ENCODE measurements around the gene GPI.
"Not testable (repeated sequence)": the region's sequence is repeated elsewhere in the genome, so short reads cannot be mapped to it uniquely, and the experiment has no call there.

Gene GPI

GRCh38 chr19:34365463-34366401 lies 736 bp downstream of the GPI start:
- FAIRE-seq = no peak

GRCh38 chr19:34366738-34367623 lies 2.0 kb downstream of the GPI start:
- no peak for DNase-seq (ENCODE audit: extremely low spot score, insufficient read length, low read depth)
- FAIRE-seq = no peak

More at GRCh38 chr19:34365463-34366401, 736 bp downstream of the GPI start:
- no peak for DNase-seq (ENCODE audit: extremely low spot score, insufficient read length, low read depth)

GRCh38 chr19:34367624-34367957 lies 2.6 kb downstream of the GPI start:
- FAIRE-seq = no peak
- DNase-seq (ENCODE audit: extremely low spot score, insufficient read length, low read depth) = no peak

- DNase-seq (ENCODE audit: extremely low spot score, insufficient read length, low read depth) (no peak), FAIRE-seq (no peak)
Measured at GRCh38 chr19:34368338-34368737, 3.3 kb downstream of the GPI start.

DNA sequence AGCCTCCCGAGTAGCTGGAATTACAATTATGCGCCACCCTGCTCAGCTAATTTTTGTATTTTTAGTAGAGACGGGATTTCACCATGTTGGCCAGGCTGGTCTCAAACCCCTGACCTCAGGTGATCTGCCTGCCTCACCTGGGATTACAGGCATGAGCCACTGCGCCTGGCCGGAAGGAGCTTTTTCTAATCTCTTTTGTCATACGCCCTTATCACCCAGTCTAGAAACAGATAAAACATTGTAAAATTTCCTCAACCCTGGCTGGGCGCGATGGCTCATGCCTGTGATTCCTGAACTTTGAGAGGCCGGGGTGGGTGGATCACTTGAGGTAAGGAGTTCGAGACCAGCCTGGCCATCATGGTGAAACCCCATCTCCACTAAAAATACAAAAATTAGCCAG lies 4.2 kb downstream of the GPI start:
- not testable (repeated sequence) for DNase-seq (ENCODE audit: extremely low spot score, insufficient read length, low read depth); FAIRE-seq

DNA sequence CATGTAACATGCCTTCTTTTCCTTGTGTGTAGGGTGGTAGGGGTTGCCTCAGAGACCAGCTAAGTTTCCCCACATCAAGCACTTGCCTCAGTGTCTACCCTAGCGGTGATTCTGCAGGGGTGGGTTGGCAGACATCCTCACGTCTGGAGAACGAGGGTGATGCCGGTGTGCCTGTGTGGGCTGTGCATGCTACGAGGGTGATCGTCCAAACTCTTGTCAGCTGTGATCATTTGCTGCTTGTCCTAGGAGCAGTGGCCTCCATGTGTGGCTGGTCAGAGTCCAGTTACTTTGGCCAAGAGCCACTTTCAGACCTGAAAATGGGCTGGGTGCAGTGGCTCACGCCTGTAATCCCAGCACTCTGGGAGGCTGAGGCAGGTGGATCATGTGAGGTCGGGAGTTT lies 5.1 kb downstream of the GPI start:
- FAIRE-seq = no peak
- no peak for DNase-seq (ENCODE audit: extremely low spot score, insufficient read length, low read depth)

DNA sequence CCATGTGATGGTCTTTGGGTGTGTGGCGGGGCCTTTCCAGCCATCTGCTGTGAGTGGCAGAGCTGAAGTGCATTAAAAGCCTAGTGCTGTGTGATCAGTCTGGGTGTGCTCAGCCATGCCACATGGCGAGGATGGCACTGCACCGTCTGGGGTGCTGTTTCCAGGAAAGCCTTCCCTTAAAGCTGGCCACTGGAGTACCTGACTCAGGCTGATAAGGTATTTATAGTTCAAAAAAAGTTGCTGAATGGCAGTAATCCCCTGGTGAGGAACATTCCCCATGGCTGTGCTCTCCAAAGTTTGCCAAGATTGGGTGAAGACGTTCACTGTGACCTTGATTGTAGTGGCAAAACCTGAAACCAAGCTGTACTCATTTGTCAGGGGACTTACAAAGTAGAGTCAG lies 6.0 kb downstream of the GPI start:
- FAIRE-seq (no peak), DNase-seq (ENCODE audit: extremely low spot score, insufficient read length, low read depth) (no peak)

- FAIRE-seq = no peak
- DNase-seq (ENCODE audit: extremely low spot score, insufficient read length, low read depth) = no peak
Measured at GRCh38 chr19:34373601-34374288, 8.7 kb downstream of the GPI start.

DNA sequence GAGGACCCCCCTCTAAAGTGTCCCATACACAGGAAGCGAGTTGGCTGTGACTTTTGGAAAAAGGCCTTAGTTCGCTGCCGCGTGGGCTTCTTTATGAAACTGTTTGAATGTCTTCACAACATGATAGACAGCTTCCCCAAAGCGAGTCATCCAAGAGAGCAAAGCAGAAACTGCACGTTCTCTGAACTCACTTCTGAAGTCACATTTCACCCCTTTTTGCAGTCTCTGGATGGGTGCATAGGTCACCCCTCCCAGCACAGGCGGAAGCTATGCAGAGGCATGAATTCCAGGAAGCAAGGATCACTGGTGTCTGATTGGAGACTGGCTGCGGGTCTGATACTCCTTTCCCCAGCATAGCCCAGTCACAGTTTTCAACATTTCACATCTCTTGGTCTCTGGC lies 10.6 kb downstream of the GPI start:
- DNase-seq (ENCODE audit: extremely low spot score, insufficient read length, low read depth) = no peak
- FAIRE-seq = no peak

- FAIRE-seq = no peak
- DNase-seq (ENCODE audit: extremely low spot score, insufficient read length, low read depth) = no peak
Measured at GRCh38 chr19:34380639-34381241, 15.7 kb downstream of the GPI start.

DNA sequence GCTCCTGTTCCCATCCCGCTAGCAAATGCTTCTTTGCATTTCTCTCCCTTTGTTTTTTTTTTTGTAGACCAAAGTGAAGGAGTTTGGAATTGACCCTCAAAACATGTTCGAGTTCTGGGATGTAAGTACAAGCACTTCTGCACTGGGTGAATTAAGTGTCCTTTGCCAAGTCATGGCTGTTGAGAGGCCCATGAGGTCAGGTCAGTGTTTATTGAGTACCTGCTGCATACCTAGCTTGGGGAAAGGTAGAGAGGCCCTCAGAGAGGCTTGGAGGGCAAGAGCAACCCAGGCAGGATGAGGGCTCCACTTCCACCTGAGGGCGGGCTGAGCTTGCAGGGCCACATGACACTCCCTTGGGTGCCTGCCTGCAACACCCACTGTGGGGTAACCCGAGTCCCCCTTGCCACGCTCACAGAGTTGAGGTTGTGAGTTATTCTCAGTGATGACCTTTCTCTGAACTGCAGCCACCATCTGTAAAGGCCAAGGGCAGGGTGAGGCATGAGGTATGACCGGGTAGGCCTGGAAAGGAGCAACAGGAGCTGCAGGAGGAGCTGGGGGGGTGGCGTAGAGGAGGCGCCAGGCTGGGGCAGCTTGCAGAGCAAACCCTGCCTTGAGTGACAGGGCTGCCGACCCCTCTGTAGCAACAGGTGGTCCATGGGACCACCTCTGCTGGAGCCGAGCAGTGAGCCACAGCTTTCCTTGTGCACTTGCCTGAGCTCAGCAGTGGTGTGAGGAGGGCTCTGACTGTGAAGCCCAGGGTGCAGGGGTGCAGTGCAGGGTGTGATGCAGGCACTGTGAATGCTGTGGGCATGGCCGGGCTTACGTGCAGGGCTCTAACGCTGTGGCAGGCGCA lies 16.6 kb downstream of the GPI start:
- FAIRE-seq (no peak), DNase-seq (ENCODE audit: extremely low spot score, insufficient read length, low read depth) (no peak)

GRCh38 chr19:34382471-34382870 lies 17.5 kb downstream of the GPI start:
- FAIRE-seq = no peak
- DNase-seq (ENCODE audit: extremely low spot score, insufficient read length, low read depth) = no peak

DNA sequence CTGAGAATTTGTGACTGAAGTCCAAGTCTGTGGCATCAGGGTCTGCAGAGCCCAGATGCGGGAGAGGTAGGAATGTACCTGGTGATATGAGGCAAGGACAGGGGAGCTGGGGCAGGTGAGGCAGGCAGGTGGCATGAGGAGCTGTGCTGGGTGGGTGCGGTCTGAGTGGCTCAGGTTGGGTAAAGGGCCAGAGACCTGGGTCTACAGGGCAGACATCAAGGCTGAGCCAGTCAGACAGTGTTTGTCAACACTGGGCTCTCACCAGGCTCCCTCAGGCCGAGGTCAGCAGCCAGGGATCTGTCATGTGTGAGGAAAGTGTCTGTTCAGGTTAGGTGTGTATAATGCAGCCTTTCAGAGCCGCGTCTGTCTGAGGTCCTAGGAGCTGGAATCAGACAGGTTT lies 18.6 kb downstream of the GPI start:
- no peak for DNase-seq (ENCODE audit: extremely low spot score, insufficient read length, low read depth)
- FAIRE-seq = no peak

DNA sequence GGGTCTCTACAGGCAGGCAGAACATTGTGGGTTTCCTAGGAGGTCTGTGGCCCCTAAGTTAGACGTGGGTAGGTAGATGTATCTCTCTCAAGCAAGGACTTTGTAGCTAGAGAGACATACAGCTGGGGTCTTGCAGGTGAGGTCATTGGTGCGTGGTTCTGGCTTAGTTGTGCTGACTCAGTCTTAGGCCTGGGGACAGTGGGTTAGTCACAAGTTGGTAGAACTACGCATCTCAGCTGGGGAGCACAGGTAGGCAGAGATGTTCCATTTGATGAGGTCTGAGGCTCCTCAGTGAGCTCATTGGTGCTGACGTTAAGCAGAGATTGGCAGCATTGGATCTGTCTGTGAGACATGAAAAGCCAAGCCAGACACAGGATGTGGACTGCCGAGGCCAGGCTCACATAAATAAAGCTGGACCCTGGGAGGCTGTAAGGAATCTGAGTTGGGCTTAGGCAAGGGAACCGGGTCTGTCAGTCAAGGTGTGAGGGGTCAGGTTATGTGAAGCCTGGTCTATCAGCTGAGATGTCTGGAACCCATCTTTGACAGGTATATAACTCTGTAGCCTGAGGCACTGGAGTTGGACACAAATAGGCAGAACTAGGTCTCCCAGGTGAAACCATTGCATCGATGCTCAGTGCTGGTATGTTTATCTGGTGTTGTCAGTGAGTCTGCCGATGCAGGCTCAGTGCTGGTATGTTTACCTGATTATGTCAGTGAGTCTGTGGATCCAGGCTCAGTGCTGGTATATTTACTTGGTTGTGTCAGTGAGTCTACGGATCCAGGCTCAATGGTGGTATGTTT lies 21.8 kb downstream of the GPI start:
- DNase-seq (ENCODE audit: extremely low spot score, insufficient read length, low read depth) (no peak), FAIRE-seq (no peak)

- no peak for DNase-seq (ENCODE audit: extremely low spot score, insufficient read length, low read depth)
Measured at GRCh38 chr19:34387446-34387810, 22.4 kb downstream of the GPI start.

DNA sequence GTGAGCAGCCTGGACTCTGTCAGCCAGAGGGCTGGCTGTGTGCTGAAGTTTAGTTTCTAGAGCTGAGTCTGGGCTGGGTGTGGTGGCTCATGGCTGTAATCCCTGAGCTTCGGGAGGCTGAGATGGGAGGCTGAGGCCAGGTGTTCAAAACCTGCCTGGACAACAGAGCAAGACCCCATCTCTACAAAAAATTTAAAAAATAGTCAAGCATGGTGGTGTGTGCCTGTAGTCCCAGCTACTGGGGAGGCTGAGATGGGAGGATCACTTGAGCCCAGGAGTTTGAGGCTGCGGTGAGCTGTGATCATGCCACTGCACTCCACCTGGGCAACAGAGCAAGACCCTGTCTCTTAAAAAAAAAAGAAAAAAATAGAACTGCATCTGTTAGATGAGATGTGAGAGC lies 23.7 kb downstream of the GPI start:
- DNase-seq (ENCODE audit: extremely low spot score, insufficient read length, low read depth); FAIRE-seq: not testable (repeated sequence)

More at GRCh38 chr19:34387446-34387810, 22.4 kb downstream of the GPI start:
- no peak for FAIRE-seq

GRCh38 chr19:34391813-34392212 lies 26.8 kb downstream of the GPI start:
- DNase-seq (ENCODE audit: extremely low spot score, insufficient read length, low read depth) = no peak
- peak; percentile 53 for FAIRE-seq

- DNase-seq (ENCODE audit: extremely low spot score, insufficient read length, low read depth) (no peak), FAIRE-seq (no peak)
Measured at GRCh38 chr19:34393031-34393430, 28.0 kb downstream of the GPI start.
